NOMO-1 treated with dmso at 0.1 percent for 144 hours (cell line): ENCODE data around the gene PRAMEF13.
"Not testable (repeated sequence)": the region's sequence is repeated elsewhere in the genome, so short reads cannot be mapped to it uniquely, and the experiment has no call there.

Experiments
- DNase-seq: peaks from one replicate; lab custom pipeline; 2025; ENCODE audit not compliant: unreplicated experiment; lab: John Stamatoyannopoulos, UW

Gene PRAMEF13

DNA sequence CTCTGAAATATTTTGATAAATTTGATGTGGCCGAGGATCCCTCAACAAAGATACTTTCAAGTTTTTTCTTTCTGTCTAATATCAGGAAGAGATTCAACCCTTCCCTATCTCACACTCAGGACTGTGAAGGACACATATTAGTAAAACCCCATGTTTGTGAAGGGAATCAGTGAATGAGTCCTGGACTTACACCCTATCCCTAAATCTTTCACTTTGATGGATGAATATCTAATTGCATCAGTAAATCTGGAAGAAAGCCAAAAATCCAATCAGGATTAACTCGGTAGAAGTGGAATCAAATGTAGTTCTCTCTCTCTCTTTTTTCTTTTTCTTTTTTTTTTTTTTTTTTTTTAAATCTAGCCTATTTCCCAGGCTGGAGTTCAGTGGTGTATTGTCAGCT lies 29.7 kb downstream of the PRAMEF13 start, which contains the start of gene PRAMEF9:
PRAMEF9 (plus strand) TSS at position 301 of the 400 bp plus-strand sequence. CDS start 3,433 bp downstream, outside the sequence.
- DNase-seq = not testable (repeated sequence)

DNA sequence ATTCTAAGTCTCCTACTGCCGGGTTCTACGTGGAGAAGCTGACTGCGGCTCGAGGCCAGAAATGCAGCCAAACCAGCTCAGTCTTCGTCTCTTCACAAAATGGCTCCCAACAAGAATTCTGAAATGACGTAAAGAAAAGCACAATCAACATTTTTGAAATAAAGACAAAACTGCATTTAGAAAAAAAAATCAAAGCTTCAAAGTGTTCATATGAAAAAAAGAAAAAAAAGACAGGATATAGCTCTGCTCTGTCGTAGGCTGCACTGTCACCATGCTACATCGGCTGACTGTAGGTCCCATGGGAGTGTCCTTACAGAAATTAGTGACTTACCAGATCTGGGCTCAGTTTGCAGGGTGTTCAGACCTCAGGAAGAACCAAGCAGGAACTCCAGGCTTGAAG lies 35.7 kb downstream of the PRAMEF13 start, which contains the start of gene HNRNPCL4:
HNRNPCL4 (minus strand) TSS at position 101 of the 400 bp plus-strand sequence. CDS start 164 bp downstream, outside the sequence.
- not testable (repeated sequence) for DNase-seq

- not testable (repeated sequence) for DNase-seq
Measured at GRCh38 chr1:13155909-13156308, 45.3 kb downstream of the PRAMEF13 start, which contains the start of gene PRAMEF26. Gene PRAMEF26 (minus strand): TSS chr1:13156009. CDS start chr1:13153095, 2,914 bp downstream.
